Left lung (tissue), 10 donors: ENCODE measurements around the gene HRG. TPM values are rescaled to one million over a fixed set of nuclear protein-coding genes. Genes with fewer than 3 reads are reported as not detected.

Experiments
- ATAC-seq: fragments of 200-7000 bp; cut with Tn5 transposase; one replicate; pipeline ENCODE4 v1.9.1; 2020; ENCODE audit warnings: moderate library complexity
- DNase-seq, 4 donors: peaks; one replicate each; pipeline ENCODE4 v3.0.0-alpha.2; 2013 to 2020
- H3K27ac ChIP-seq, 2 donors: fragments of 200-600 bp; sonication (generic) in 1 of 2; one replicate each; pipeline versions ENCODE4 v1.5.0 to v1.8.0; 2020 to 2021
- H3K27me3 ChIP-seq, 2 donors: fragments of 200-600 bp; sonication (generic) in 1 of 2; one replicate each; pipeline versions ENCODE4 v1.5.0 to v1.8.0; 2020 to 2021
- H3K36me3 ChIP-seq, 2 donors: fragments of 200-600 bp; sonication (generic) in 1 of 2; one replicate each; pipeline versions ENCODE4 v1.5.0 to v1.8.0; 2020 to 2021
- H3K4me1 ChIP-seq, 2 donors: fragments of 200-600 bp; one replicate each; pipeline ENCODE4 v1.8.0; 2021
- H3K4me3 ChIP-seq, 2 donors: fragments of 200-600 bp; sonication (generic) in 1 of 2; one replicate each; pipeline versions ENCODE4 v1.5.0 to v1.8.0; 2020 to 2021; ENCODE audit warnings: mild to moderate bottlenecking in 1 of 2
- H3K9me3 ChIP-seq, 2 donors: fragments of 200-600 bp; sonication (generic) in 1 of 2; one replicate each; pipeline versions ENCODE4 v1.5.0 to v1.8.0; 2020 to 2021
- CTCF ChIP-seq, 2 donors: fragments of 200-600 bp; sonication (generic) in 1 of 2; IDR thresholded peaks; one replicate each; pipeline versions ENCODE4 v1.5.0 to v1.8.0; 2021; ENCODE audit warnings: antibody characterized with exemption in 2 of 2
- intact Hi-C, 2 donors: fragments of 100-400 bp; cut with DNase I; formaldehyde crosslinking; loops; one replicate each; pipeline versions ENCODE4 v1.11.2 to v1.14.2; 2022
- polyA plus RNA-seq, 6 donors: library from polyadenylated mRNA; unstranded; fragments of 120-200 nt; gene quantifications; one replicate each; pipeline ENCODE4 v1.2.1, GENCODE V29; 2013; ENCODE audit not compliant: insufficient read length in 6 of 6
- total RNA-seq, 2 donors: library from RNA; stranded (reverse); fragmentation: NEBNext Ultra II Directional; extraction: Animal tissue kit (Norgen Biotek cat#: 25700); gene quantifications; one replicate each; pipeline ENCODE4 v1.2.1, GENCODE V29; 2021
- donor health status: DM: no; HTN: yes; CAD: no.
- donor health status: DM: no; HTN: no; CAD: no.

Gene HRG
- total and polyA plus RNA-seq, 8 donors = 0.04 to 0.30 (median 0.07) TPM; not detected in 2

- H3K27me3 ChIP-seq = peaks cover 0 to 24% of the 10 kb centered on the region in 2 donors
- no peaks in the 10 kb centered on the region for H3K36me3 ChIP-seq
- H3K27ac ChIP-seq = no peak overlapping the region
- intact Hi-C loops = no loop called here
- no peaks in the 10 kb centered on the region for H3K9me3 ChIP-seq
- ATAC-seq (no peak), DNase-seq (no peak)
- TF ChIP-seq CTCF (IDR thresholded peaks at IDR 0.05) = no peak
- no peaks in the 10 kb centered on the region for H3K4me1 ChIP-seq
- no peak overlapping the region for H3K4me3 ChIP-seq
Observed at GRCh38 chr3:186664506-186664905, 1.3 kb upstream of the HRG start.

GRCh38 chr3:186668426-186668825 is 2.6 kb downstream of the HRG start:
- H3K36me3 ChIP-seq = no peaks in the 10 kb centered on the region
- no peak overlapping the region for H3K27ac ChIP-seq
- H3K9me3 ChIP-seq = no peaks in the 10 kb centered on the region
- DNase-seq = no peak
- TF ChIP-seq CTCF (IDR thresholded peaks at IDR 0.05) = no peak
- no peak for ATAC-seq
- peaks cover 0 to 24% of the 10 kb centered on the region in 2 donors for H3K27me3 ChIP-seq
- intact Hi-C loops = no loop called here
- H3K4me3 ChIP-seq = no peak overlapping the region
- H3K4me1 ChIP-seq = no peaks in the 10 kb centered on the region

- peak; percentile 71 for ATAC-seq
- H3K9me3 ChIP-seq = no peaks in the 10 kb centered on the region
- no peak overlapping the region for H3K27ac ChIP-seq
- H3K36me3 ChIP-seq = no peaks in the 10 kb centered on the region
- DNase-seq = no peak
- H3K4me3 ChIP-seq = no peak overlapping the region
- no peak for TF ChIP-seq CTCF (IDR thresholded peaks at IDR 0.05)
- intact Hi-C loops = no loop called here
- peaks cover 0 to 25% of the 10 kb centered on the region in 2 donors for H3K27me3 ChIP-seq
- H3K4me1 ChIP-seq = no peaks in the 10 kb centered on the region
Observed at GRCh38 chr3:186669378-186670084, 3.7 kb downstream of the HRG start.

- no peaks in the 10 kb centered on the region for H3K4me1 ChIP-seq
- intact Hi-C loops = no loop called here
- no peak overlapping the region for H3K4me3 ChIP-seq
- TF ChIP-seq CTCF (IDR thresholded peaks at IDR 0.05) = no peak
- ATAC-seq (no peak), DNase-seq (no peak)
- H3K9me3 ChIP-seq = no peaks in the 10 kb centered on the region
- H3K27me3 ChIP-seq = peaks cover 0 to 23% of the 10 kb centered on the region in 2 donors
- H3K36me3 ChIP-seq = no peaks in the 10 kb centered on the region
- no peak overlapping the region for H3K27ac ChIP-seq
Observed at GRCh38 chr3:186670155-186670554, 4.3 kb downstream of the HRG start.

GRCh38 chr3:186671051-186671450 is 5.2 kb downstream of the HRG start:
- TF ChIP-seq CTCF (IDR thresholded peaks at IDR 0.05) = no peak
- H3K27me3 ChIP-seq = peaks cover 0 to 25% of the 10 kb centered on the region in 2 donors
- H3K9me3 ChIP-seq = no peaks in the 10 kb centered on the region
- H3K36me3 ChIP-seq = no peaks in the 10 kb centered on the region
- no peak overlapping the region for H3K4me3 ChIP-seq
- intact Hi-C loops = no loop called here
- DNase-seq (no peak), ATAC-seq (no peak)
- H3K27ac ChIP-seq = no peak overlapping the region
- H3K4me1 ChIP-seq = no peaks in the 10 kb centered on the region
